Mesenchymal stem cell (in vitro differentiated cells and primary cell): ENCODE measurements around the gene TMPRSS12.
"Not testable (repeated sequence)": the region's sequence is repeated elsewhere in the genome, so short reads cannot be mapped to it uniquely, and the experiment has no call there.

Source experiments
- DNase-seq: peaks from one replicate; pipeline ENCODE4 v3.0.0-alpha.2; 2013
- H2AFZ ChIP-seq: one replicate; pipeline ENCODE4 v1.6.1; 2013; ENCODE audit warnings: low read depth, mild to moderate bottlenecking, control low read depth, inconsistent platforms, low read length, moderate library complexity
- H2AK5ac ChIP-seq: 2 replicates; pipeline ENCODE4 v1.6.1; 2013; ENCODE audit warnings: low read length, moderate library complexity, mild to moderate bottlenecking, inconsistent platforms; ENCODE audit not compliant: severe bottlenecking
- H2BK120ac ChIP-seq: one replicate; pipeline ENCODE4 v1.6.1; 2013; ENCODE audit warnings: low read depth, mild to moderate bottlenecking, inconsistent platforms, low read length, moderate library complexity
- H2BK12ac ChIP-seq, 2 experiments: one replicate each; pipeline ENCODE4 v1.6.1; 2013; ENCODE audit warnings: inconsistent platforms in 2 of 2, low read length in 2 of 2, mild to moderate bottlenecking in 2 of 2, moderate library complexity in 2 of 2, control low read depth in 1 of 2
- H2BK15ac ChIP-seq: one replicate; pipeline ENCODE4 v1.6.1; 2013; ENCODE audit warnings: mild to moderate bottlenecking, low read depth, inconsistent platforms; ENCODE audit not compliant: poor library complexity, severe bottlenecking
- H2BK5ac ChIP-seq: 2 replicates; pipeline ENCODE4 v1.6.1; 2013; ENCODE audit warnings: low read depth, mild to moderate bottlenecking, low read length, control low read depth, inconsistent platforms; ENCODE audit not compliant: poor library complexity, severe bottlenecking
- H3K14ac ChIP-seq, 2 experiments: one replicate each; pipeline ENCODE4 v1.6.1; 2013; ENCODE audit warnings: inconsistent platforms in 2 of 2, low read length in 2 of 2, control low read depth in 1 of 2, mild to moderate bottlenecking in 1 of 2, moderate library complexity in 1 of 2
- H3K18ac ChIP-seq, 2 experiments: one replicate each; pipeline ENCODE4 v1.6.1; 2013; ENCODE audit warnings: inconsistent platforms in 2 of 2, low read length in 2 of 2, control low read depth in 1 of 2, low read depth in 1 of 2, mild to moderate bottlenecking in 1 of 2
- H3K23ac ChIP-seq, 2 experiments: one replicate each; pipeline ENCODE4 v1.6.1; 2013; ENCODE audit warnings: inconsistent platforms in 2 of 2, low read length in 2 of 2, mild to moderate bottlenecking in 2 of 2, moderate library complexity in 2 of 2, control low read depth in 1 of 2
- H3K27ac ChIP-seq: 2 replicates; pipeline ENCODE4 v1.5.1; 2013; ENCODE audit warnings: mild to moderate bottlenecking, moderate library complexity, low read length, control low read depth, inconsistent platforms; ENCODE audit not compliant: poor library complexity, severe bottlenecking
- H3K27me3 ChIP-seq, 2 experiments: 2 replicates each; pipeline versions ENCODE4 v1.6.1 to v1.7.0; 2013; ENCODE audit warnings: low read length in 2 of 2, mild to moderate bottlenecking in 2 of 2, moderate library complexity in 2 of 2, control low read depth in 1 of 2, inconsistent platforms in 1 of 2; ENCODE audit not compliant: control insufficient read depth in 1 of 2, insufficient read depth in 1 of 2
- H3K36me3 ChIP-seq, 2 experiments: 2 replicates each; pipeline versions ENCODE4 v1.6.1 to v1.7.0; 2013; ENCODE audit warnings: low read length in 2 of 2, control low read depth in 1 of 2, inconsistent platforms in 1 of 2, low read depth in 1 of 2, mild to moderate bottlenecking in 1 of 2; ENCODE audit not compliant: insufficient read depth in 2 of 2, control insufficient read depth in 1 of 2
- H3K4ac ChIP-seq, 2 experiments: one replicate each; pipeline ENCODE4 v1.6.1; 2013; ENCODE audit warnings: inconsistent platforms in 2 of 2, low read length in 2 of 2, mild to moderate bottlenecking in 2 of 2, moderate library complexity in 2 of 2, control low read depth in 1 of 2, low read depth in 1 of 2
- H3K4me1 ChIP-seq: 2 replicates; pipeline ENCODE4 v1.6.1; 2013; ENCODE audit warnings: low read depth, low read length, control low read depth; ENCODE audit not compliant: control insufficient read depth, insufficient read depth
- H3K4me2 ChIP-seq: 2 replicates; pipeline ENCODE4 v1.6.1; 2013; ENCODE audit warnings: low read length, mild to moderate bottlenecking, inconsistent platforms; ENCODE audit not compliant: poor library complexity, severe bottlenecking
- H3K4me3 ChIP-seq, 2 experiments: 2 replicates each; pipeline versions ENCODE4 v1.5.1 to v1.7.0; 2013; ENCODE audit warnings: low read length in 2 of 2, mild to moderate bottlenecking in 2 of 2, control low read depth in 1 of 2, low read depth in 1 of 2; ENCODE audit not compliant: insufficient read depth in 1 of 2
- H3K79me1 ChIP-seq: replicated peaks from 2 replicates; pipeline ENCODE4 v1.6.1; 2013; ENCODE audit warnings: mild to moderate bottlenecking, control low read depth, low read length, inconsistent platforms; ENCODE audit not compliant: poor library complexity, severe bottlenecking
- H3K9ac ChIP-seq: 2 replicates; pipeline ENCODE4 v1.7.0; 2013; ENCODE audit warnings: mild to moderate bottlenecking, low read length, moderate library complexity
- H3K9me3 ChIP-seq: 2 replicates; pipeline ENCODE4 v1.7.0; 2013; ENCODE audit warnings: mild to moderate bottlenecking, low read length; ENCODE audit not compliant: control insufficient read depth
- H4K8ac ChIP-seq: one replicate; pipeline ENCODE4 v1.6.1; 2013; ENCODE audit warnings: inconsistent platforms, mild to moderate bottlenecking, low read length, moderate library complexity
- H4K91ac ChIP-seq: one replicate; pipeline ENCODE4 v1.6.1; 2013; ENCODE audit warnings: mild to moderate bottlenecking, low read length, inconsistent platforms
- WGBS: methylation state at CpG from one replicate; pipeline ENCODE4 v1.1.7; 2013; ENCODE audit warnings: mixed read lengths; 5-methylcytosine and 5-hydroxymethylcytosine counted together

TMPRSS12 gene

GRCh38 chr12:50865266-50865665 lies 22.5 kb downstream of the TMPRSS12 start:
- H3K27me3 ChIP-seq: no peaks in the 10 kb centered on the region
- H3K4me1 ChIP-seq: no peaks in the 10 kb centered on the region
- no peak overlapping the region for H3K4me2 ChIP-seq
- H2BK5ac ChIP-seq: no peak overlapping the region
- H3K4ac ChIP-seq: no peak overlapping the region
- no peaks in the 10 kb centered on the region for H3K36me3 ChIP-seq
- WGBS: 94% methylated on average over 1 of the region's 3 CpGs
- no peak overlapping the region for H4K8ac ChIP-seq
- H3K14ac ChIP-seq: no peak overlapping the region
- no peak overlapping the region for H3K18ac ChIP-seq
- no peak overlapping the region for H3K9ac ChIP-seq
- no peak for DNase-seq
- no peak overlapping the region for H2BK120ac ChIP-seq
- H2AK5ac ChIP-seq: no peak overlapping the region
- H3K4me3 ChIP-seq: no peak overlapping the region
- H2AFZ ChIP-seq: no peak overlapping the region
- H2BK15ac ChIP-seq: no peak overlapping the region
- H2BK12ac ChIP-seq: no peak overlapping the region
- H4K91ac ChIP-seq: no peak overlapping the region
- H3K23ac ChIP-seq: no peak overlapping the region
- no peak overlapping the region for H3K27ac ChIP-seq
- no peaks in the 10 kb centered on the region for H3K79me1 ChIP-seq
- peaks cover 14% of the 10 kb centered on the region for H3K9me3 ChIP-seq

GRCh38 chr12:50868881-50869280 lies 26.2 kb downstream of the TMPRSS12 start:
- not testable (repeated sequence) for H3K79me1 ChIP-seq

DNA sequence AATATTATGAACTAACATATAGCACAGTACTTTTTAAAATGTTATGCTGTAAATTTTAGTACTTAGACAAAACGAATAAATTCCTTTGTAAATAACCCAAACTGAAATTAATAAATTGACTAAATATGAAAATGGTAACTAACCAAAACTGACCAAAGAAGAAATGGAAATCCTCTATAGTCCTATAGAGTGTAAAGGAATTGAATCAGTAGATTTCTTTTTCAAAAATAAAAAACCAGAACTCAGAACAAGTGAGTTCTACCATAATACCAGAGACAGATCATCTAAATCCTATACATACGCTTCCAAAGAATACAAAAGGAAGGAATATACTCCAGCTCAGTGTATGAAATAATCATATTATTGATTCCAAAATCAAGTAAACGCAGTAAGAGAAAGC lies 39.8 kb downstream of the TMPRSS12 start:
- no peak overlapping the region for H3K27ac ChIP-seq
- H3K79me1 ChIP-seq: no peaks in the 10 kb centered on the region
- no peaks in the 10 kb centered on the region for H3K36me3 ChIP-seq
- H3K4me2 ChIP-seq: no peak overlapping the region
- no peak overlapping the region for H3K9ac ChIP-seq
- no peak overlapping the region for H2BK5ac ChIP-seq
- no peaks in the 10 kb centered on the region for H3K9me3 ChIP-seq
- no peak overlapping the region for H4K8ac ChIP-seq
- H3K14ac ChIP-seq: no peak overlapping the region
- no peak overlapping the region for H2BK15ac ChIP-seq
- no peak overlapping the region for H2BK12ac ChIP-seq
- H3K23ac ChIP-seq: no peak overlapping the region
- no peaks in the 10 kb centered on the region for H3K4me1 ChIP-seq
- no peak overlapping the region for H2AK5ac ChIP-seq
- WGBS: 83% methylated on average over 1 of the region's 3 CpGs
- no peak overlapping the region for H2BK120ac ChIP-seq
- no peak overlapping the region for H4K91ac ChIP-seq
- no peak overlapping the region for H3K4ac ChIP-seq
- no peaks in the 10 kb centered on the region for H3K27me3 ChIP-seq
- H3K18ac ChIP-seq: no peak overlapping the region
- no peak for DNase-seq
- H3K4me3 ChIP-seq: no peak overlapping the region
- no peak overlapping the region for H2AFZ ChIP-seq

More at GRCh38 chr12:50868881-50869280, 26.2 kb downstream of the TMPRSS12 start:
- DNase-seq, H2BK120ac ChIP-seq, H3K27me3 ChIP-seq, H2BK12ac ChIP-seq, H3K14ac ChIP-seq, H3K4ac ChIP-seq, H2AFZ ChIP-seq, H2BK15ac ChIP-seq, H2AK5ac ChIP-seq, H3K36me3 ChIP-seq, H3K4me1 ChIP-seq, H3K9ac ChIP-seq, H3K18ac ChIP-seq, H3K27ac ChIP-seq, H4K91ac ChIP-seq, H3K4me3 ChIP-seq, H2BK5ac ChIP-seq, H3K4me2 ChIP-seq, H3K23ac ChIP-seq, H4K8ac ChIP-seq: not testable (repeated sequence)
- WGBS: 14% methylated on average over 1 of the region's 2 CpGs
- peaks cover 14% of the 10 kb centered on the region for H3K9me3 ChIP-seq

GRCh38 chr12:50887191-50887590 lies 44.5 kb downstream of the TMPRSS12 start:
- Histone ChIP-seq H3K23ac (no peak overlapping the region), H3K27me3 (no peaks in the 10 kb centered on the region), H2BK12ac (no peak overlapping the region), H2AK5ac (no peak overlapping the region), H3K14ac (no peak overlapping the region), H3K4ac (no peak overlapping the region), H2AFZ (no peak overlapping the region), H3K9ac (no peak overlapping the region), H3K18ac (no peak overlapping the region), H2BK5ac (no peak overlapping the region), H4K91ac (no peak overlapping the region), H3K4me3 (no peak overlapping the region), H3K9me3 (no peaks in the 10 kb centered on the region), H3K4me2 (no peak overlapping the region), H2BK15ac (no peak overlapping the region), H4K8ac (no peak overlapping the region), H2BK120ac (no peak overlapping the region), H3K27ac (no peak overlapping the region), H3K79me1 (no peaks in the 10 kb centered on the region), H3K4me1 (no peaks in the 10 kb centered on the region), H3K36me3 (no peaks in the 10 kb centered on the region)
- WGBS: 83% methylated on average over 3 of the region's 3 CpGs
- peak; percentile 6 for DNase-seq
